ENCODE results near the gene MEX3C.

Gene MEX3C

DNA sequence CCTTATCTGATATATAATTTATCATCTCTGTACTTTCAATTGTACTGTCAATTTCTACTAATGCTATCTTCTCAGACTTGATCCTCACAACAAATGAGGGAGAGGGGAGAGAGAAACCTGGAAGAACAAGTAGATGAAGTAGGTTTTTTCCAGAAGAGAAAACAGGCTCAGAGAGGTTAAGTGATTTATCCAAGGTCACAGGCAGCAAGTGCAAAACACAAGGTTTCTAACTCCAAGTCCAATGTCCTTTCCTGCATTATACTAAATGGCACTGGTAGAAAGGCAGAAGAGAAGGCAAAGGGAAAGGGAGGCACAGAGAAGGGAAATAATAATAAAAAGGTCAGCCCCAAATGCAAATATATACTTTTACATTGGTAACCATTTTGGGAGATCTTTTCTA, 7.5 kb downstream of the MEX3C start:
- TF ChIP-seq, protein P1, sequence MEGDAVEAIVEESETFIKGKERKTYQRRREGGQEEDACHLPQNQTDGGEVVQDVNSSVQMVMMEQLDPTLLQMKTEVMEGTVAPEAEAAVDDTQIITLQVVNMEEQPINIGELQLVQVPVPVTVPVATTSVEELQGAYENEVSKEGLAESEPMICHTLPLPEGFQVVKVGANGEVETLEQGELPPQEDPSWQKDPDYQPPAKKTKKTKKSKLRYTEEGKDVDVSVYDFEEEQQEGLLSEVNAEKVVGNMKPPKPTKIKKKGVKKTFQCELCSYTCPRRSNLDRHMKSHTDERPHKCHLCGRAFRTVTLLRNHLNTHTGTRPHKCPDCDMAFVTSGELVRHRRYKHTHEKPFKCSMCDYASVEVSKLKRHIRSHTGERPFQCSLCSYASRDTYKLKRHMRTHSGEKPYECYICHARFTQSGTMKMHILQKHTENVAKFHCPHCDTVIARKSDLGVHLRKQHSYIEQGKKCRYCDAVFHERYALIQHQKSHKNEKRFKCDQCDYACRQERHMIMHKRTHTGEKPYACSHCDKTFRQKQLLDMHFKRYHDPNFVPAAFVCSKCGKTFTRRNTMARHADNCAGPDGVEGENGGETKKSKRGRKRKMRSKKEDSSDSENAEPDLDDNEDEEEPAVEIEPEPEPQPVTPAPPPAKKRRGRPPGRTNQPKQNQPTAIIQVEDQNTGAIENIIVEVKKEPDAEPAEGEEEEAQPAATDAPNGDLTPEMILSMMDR (conservative IDR thresholded peaks at IDR 0.05) = no peak
- no peak overlapping the region for H3K27ac ChIP-seq

DNA sequence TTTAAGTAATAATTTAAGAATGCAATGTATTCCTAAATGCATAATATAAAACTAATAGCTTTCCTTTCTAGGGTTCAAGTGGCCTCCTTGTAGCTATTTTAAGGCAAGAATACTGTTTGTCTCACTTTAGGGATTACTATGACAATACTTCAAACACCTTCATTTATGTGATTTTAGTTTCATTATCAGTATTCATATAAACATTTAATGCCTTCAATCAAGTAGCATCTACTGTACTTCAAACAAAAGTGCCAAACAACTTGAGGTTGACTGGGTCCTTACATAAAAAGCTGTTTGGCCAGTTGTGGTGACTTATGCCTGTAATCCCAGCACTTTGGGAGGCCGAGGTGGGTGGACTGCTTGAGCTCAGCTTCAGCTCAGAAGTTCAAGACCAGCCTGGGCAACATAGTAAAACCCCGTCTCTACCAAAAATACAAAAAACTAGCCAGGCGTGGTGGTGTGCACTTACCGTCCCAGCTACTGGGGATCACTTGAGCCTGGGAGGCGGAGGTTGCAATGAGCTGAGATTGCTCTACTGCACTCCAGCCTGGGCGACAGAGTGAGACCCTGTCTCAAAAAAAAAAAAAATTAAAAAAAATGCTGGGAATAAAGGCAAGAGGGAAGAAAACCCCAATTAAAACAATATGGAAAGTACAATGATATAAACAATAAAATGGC, 9.3 kb downstream of the MEX3C start:
- no peak overlapping the region for H3K27ac ChIP-seq
- TF ChIP-seq, protein P1 (conservative IDR thresholded peaks at IDR 0.05) = no peak

DNA sequence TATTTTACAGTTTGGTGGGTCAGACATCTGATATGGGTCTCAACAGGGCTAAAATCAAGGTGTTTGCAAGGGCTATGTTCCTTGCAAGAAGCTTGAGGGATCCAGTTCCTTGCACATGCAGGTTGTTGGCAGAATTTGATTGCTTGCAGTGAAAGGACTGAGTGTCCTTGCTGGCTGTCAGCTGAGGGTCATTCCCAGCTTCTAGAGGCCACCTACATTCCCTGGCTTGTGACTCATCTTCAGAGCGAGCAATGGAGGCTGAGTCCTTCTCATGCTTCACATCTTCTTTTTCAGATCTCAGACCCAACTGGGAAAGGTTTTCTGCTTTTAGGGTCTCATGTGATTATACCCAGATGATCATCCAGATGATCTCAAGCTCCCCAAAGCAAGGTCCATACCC, 12.4 kb downstream of the MEX3C start:
- no peak overlapping the region for H3K27ac ChIP-seq
- TF ChIP-seq, protein P1 (conservative IDR thresholded peaks at IDR 0.05) = no peak

DNA sequence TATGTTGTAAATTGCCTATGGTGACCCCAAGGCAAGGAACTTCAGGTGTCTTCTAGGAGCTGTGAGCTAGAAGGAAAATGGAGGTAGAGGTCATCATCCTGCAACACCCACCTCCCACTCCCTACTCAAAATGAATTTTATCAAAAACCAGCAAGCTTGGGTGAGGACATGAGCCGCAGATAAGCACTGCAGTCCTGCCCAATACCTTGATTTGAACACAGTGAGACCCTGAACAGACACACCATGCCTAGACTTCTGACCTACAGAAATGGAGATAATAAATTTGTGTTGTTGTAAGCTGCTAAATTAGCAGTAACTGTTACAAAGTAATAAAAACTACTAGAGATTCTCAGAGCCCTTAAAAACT, 13.4 kb downstream of the MEX3C start:
- H3K27ac ChIP-seq = no peak overlapping the region
- TF ChIP-seq, protein P1 (conservative IDR thresholded peaks at IDR 0.05) = no peak

DNA sequence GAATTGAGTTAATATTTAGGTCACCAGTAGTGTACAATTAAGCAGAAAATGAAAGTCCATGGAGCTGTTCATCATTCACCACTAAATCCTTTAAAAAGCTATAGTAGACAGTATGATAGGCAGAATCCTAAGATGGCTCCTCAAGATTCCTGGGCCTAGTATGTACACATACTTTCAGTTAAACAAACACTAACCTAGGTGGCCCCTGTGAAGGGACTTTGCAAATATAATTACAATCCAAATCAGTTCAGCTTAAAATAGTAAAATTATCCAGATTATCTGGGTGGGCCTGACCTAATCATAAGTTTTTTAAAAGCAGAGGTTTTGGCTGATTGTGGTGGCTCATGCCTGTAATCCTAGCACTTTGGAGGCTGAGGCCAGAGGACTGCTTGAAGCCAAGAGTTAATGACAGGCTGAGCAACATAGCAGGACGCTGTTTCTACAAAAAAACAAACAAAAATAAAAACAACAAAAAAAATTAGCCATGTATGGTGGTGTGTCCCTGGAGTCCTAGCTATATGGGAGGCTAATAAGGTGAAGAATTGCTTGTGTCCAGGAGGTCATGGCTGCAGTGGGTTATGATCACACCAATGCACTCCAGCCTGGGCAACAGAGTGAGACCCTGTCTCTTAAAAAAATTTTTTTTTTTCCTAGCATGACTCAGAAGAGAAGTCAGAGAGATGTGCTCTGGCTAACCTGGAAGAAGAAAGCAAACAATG, 13.9 kb downstream of the MEX3C start:
- H3K27ac ChIP-seq = no peak overlapping the region
- TF ChIP-seq, protein P1 (conservative IDR thresholded peaks at IDR 0.05) = no peak

DNA sequence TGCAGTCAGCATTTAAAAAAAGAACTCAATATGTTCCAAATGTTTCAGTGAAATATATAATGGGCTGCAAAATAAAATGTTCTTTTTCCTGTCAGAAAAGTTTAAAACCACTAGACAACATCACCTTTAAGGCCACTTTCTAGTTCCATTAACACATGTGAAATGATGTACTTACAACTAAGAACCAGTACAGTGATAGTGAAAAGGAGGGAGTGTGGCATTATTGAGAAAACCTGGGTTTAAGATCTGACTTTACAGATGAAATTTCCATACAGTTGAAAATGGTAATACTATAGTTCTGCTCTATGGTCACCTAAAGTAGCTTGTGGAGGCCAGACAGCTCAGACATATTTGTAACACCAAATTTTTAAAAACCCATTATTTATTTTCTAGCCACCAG, 14.7 kb downstream of the MEX3C start:
- TF ChIP-seq, protein P1 (conservative IDR thresholded peaks at IDR 0.05) = no peak
- no peak overlapping the region for H3K27ac ChIP-seq

DNA sequence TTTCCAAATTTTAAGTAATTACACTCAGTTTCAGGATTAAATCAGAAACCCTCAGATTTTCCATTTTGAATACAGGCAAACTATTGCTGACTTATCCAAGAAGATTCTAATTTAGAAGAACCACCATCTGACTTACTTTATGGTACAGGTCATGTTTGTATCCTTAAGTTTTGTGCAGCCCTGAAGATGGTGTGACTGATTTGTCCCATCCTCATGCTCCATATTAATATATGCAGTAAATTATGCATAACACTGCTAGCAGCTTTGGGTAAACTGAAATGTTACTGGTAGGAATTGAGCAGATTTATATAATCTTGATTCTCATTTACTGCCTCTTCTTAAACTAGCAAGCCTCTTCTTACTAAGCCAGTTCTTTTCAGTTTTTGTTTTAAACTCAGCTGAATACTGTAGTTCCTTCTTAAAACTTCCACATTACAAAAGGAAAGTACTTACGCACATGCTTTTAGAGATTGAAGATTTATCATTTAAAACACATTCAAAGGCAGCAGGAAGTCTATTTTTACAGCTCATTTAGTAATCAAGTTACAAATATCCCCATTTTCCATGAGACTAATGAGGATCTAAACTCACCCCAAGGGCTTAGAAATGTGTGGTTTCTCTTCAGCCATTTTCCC, 25.7 kb downstream of the MEX3C start:
- TF ChIP-seq, protein P1 (conservative IDR thresholded peaks at IDR 0.05) = no peak
- no peak overlapping the region for H3K27ac ChIP-seq
